OCI-LY3 (cell line): ENCODE measurements around the gene SYNDIG1L.

Source experiments
- H2AFZ ChIP-seq: fragments of 200-600, 300-600 bp; shearing (Covaris generic); 2 replicates; pipeline ENCODE4 v1.6.0; 2014; ENCODE audit warnings: antibody characterized with exemption, low read depth, low read length
- H3K27ac ChIP-seq: fragments of 200-600, 300-600 bp; sonication (generic); 2 replicates; pipeline ENCODE4 v1.5.1; 2014; ENCODE audit warnings: mild to moderate bottlenecking, low read length, moderate library complexity, mixed read lengths
- H3K27me3 ChIP-seq: fragments of 200-600, 300-600 bp; sonication (generic); 2 replicates; pipeline ENCODE4 v1.6.1; 2014; ENCODE audit warnings: low read depth, low read length, mixed read lengths
- H3K36me3 ChIP-seq: fragments of 200-600, 300-600 bp; sonication (generic); replicated peaks from 2 replicates; pipeline ENCODE3; 2014; ENCODE audit warnings: low read depth, low read length, mixed read lengths
- H3K4me1 ChIP-seq: fragments of 300-600, 200-600 bp; sonication (generic); 2 replicates; pipeline ENCODE4 v1.6.1; 2014; ENCODE audit warnings: low read length, mixed read lengths
- H3K4me2 ChIP-seq: fragments of 200-600, 300-600 bp; sonication (generic); 2 replicates; pipeline ENCODE4 v1.6.1; 2014; ENCODE audit warnings: low read length, mixed read lengths
- H3K4me3 ChIP-seq: fragments of 300-600, 200-600 bp; sonication (generic); 2 replicates; pipeline ENCODE4 v1.5.1; 2014; ENCODE audit warnings: antibody characterized with exemption, mild to moderate bottlenecking, low read length, moderate library complexity
- H3K79me2 ChIP-seq: fragments of 300-600, 200-600 bp; shearing (Covaris generic); 2 replicates; pipeline ENCODE4 v1.6.1; 2014; ENCODE audit warnings: mild to moderate bottlenecking, low read length, mixed read lengths
- H3K9ac ChIP-seq: fragments of 300-600, 200-600 bp; shearing (Covaris generic); 2 replicates; pipeline ENCODE4 v1.6.0; 2014; ENCODE audit warnings: mild to moderate bottlenecking, low read length, moderate library complexity
- H3K9me3 ChIP-seq: fragments of 200-600, 300-600 bp; shearing (Covaris generic); 2 replicates; pipeline ENCODE4 v1.6.1; 2014; ENCODE audit warnings: low read length, mixed read lengths; ENCODE audit not compliant: insufficient read depth
- H4K20me1 ChIP-seq: fragments of 200-600, 300-600 bp; sonication (generic); 2 replicates; pipeline ENCODE4 v1.6.1; 2016; ENCODE audit warnings: low read length, mixed read lengths; ENCODE audit not compliant: insufficient read depth
- CTCF ChIP-seq: fragments of 200-600, 300-600 bp; sonication (generic); IDR thresholded peaks from 2 replicates; pipeline ENCODE4 v1.5.1; 2014; ENCODE audit warnings: antibody characterized with exemption, low read length, low read depth
- EZH2phosphoT487 ChIP-seq: fragments of 200-600 bp; shearing (Covaris generic); IDR thresholded peaks from 2 replicates; pipeline ENCODE4 v1.6.1; 2018; ENCODE audit warnings: antibody characterized with exemption, mixed run types, low read depth

Gene SYNDIG1L

GRCh38 chr14:74411671-74412070, 14.3 kb downstream of the SYNDIG1L start:
- no peak overlapping the region for H3K4me3 ChIP-seq
- H3K27me3 ChIP-seq = peaks cover 12% of the 10 kb centered on the region; the same call in 1 of the 2 replicates
- no peaks in the 10 kb centered on the region for H3K36me3 ChIP-seq
- H4K20me1 ChIP-seq = no peaks in the 10 kb centered on the region
- H3K9me3 ChIP-seq = no peaks in the 10 kb centered on the region
- no peak overlapping the region for H3K4me2 ChIP-seq
- no peaks in the 10 kb centered on the region for H3K4me1 ChIP-seq
- H3K27ac ChIP-seq = no peak overlapping the region
- H3K79me2 ChIP-seq = no peaks in the 10 kb centered on the region
- no peak overlapping the region for H2AFZ ChIP-seq
- TF ChIP-seq CTCF = no peak
- TF ChIP-seq EZH2phosphoT487 = no peak
- no peak overlapping the region for H3K9ac ChIP-seq

- Histone ChIP-seq H3K4me3 (no peak overlapping the region), H2AFZ (no peak overlapping the region), H3K9me3 (no peaks in the 10 kb centered on the region), H3K4me1 (no peaks in the 10 kb centered on the region), H3K27me3 (peaks cover 10% of the 10 kb centered on the region; the same call in 1 of the 2 replicates), H3K9ac (no peak overlapping the region), H4K20me1 (no peaks in the 10 kb centered on the region), H3K27ac (no peak overlapping the region), H3K4me2 (no peak overlapping the region), H3K79me2 (no peaks in the 10 kb centered on the region), H3K36me3 (no peaks in the 10 kb centered on the region)
- TF ChIP-seq EZH2phosphoT487 (no peak), CTCF (no peak)
Observed at GRCh38 chr14:74409441-74409840, 16.6 kb downstream of the SYNDIG1L start.

GRCh38 chr14:74408870-74409269, 17.1 kb downstream of the SYNDIG1L start:
- no peak overlapping the region for H3K4me3 ChIP-seq
- H2AFZ ChIP-seq = no peak overlapping the region
- H4K20me1 ChIP-seq = no peaks in the 10 kb centered on the region
- no peak overlapping the region for H3K4me2 ChIP-seq
- no peaks in the 10 kb centered on the region for H3K36me3 ChIP-seq
- no peaks in the 10 kb centered on the region for H3K79me2 ChIP-seq
- no peak overlapping the region for H3K27ac ChIP-seq
- peaks cover 10% of the 10 kb centered on the region; the same call in 1 of the 2 replicates for H3K27me3 ChIP-seq
- H3K9ac ChIP-seq = no peak overlapping the region
- no peaks in the 10 kb centered on the region for H3K4me1 ChIP-seq
- no peaks in the 10 kb centered on the region for H3K9me3 ChIP-seq
- TF ChIP-seq EZH2phosphoT487 (no peak), CTCF (no peak)

GRCh38 chr14:74407801-74408154, 18.2 kb downstream of the SYNDIG1L start:
- H3K4me3 ChIP-seq = no peak overlapping the region
- H3K9ac ChIP-seq = no peak overlapping the region
- peaks cover 5% of the 10 kb centered on the region for H3K4me1 ChIP-seq
- peaks cover 9% of the 10 kb centered on the region; the same call in 1 of the 2 replicates for H3K27me3 ChIP-seq
- H3K9me3 ChIP-seq = no peaks in the 10 kb centered on the region
- TF ChIP-seq EZH2phosphoT487 (no peak), CTCF (no peak)
- no peaks in the 10 kb centered on the region for H4K20me1 ChIP-seq
- no peaks in the 10 kb centered on the region for H3K36me3 ChIP-seq
- no peak overlapping the region for H2AFZ ChIP-seq
- H3K27ac ChIP-seq = no peak overlapping the region
- no peak overlapping the region for H3K4me2 ChIP-seq
- no peaks in the 10 kb centered on the region for H3K79me2 ChIP-seq
